GDM1 (cell line): ENCODE results near the gene EXOC1.
"Not testable (repeated sequence)": the region's sequence is repeated elsewhere in the genome, so short reads cannot be mapped to it uniquely, and the experiment has no call there.

Experiments
- DNase-seq: peaks from one replicate; lab custom pipeline; 2025; lab: John Stamatoyannopoulos, UW

The EXOC1 gene

GRCh38 chr4:55907469-55907868 lies 54.0 kb downstream of the EXOC1 start:
- DNase-seq = no peak

- no peak for DNase-seq
These were observed 56.7 kb downstream of the EXOC1 start for GRCh38 chr4:55910140-55910539.

- no peak for DNase-seq
These were observed 58.8 kb downstream of the EXOC1 start for GRCh38 chr4:55912249-55912648.

- DNase-seq = no peak
These were observed 67.1 kb downstream of the EXOC1 start for GRCh38 chr4:55920571-55920970.

GRCh38 chr4:55921093-55921492 lies 67.6 kb downstream of the EXOC1 start:
- no peak for DNase-seq

GRCh38 chr4:55925241-55925640 lies 71.8 kb downstream of the EXOC1 start:
- no peak for DNase-seq

GRCh38 chr4:55926610-55927009 lies 73.2 kb downstream of the EXOC1 start:
- no peak for DNase-seq

GRCh38 chr4:55927803-55928437 lies 74.5 kb downstream of the EXOC1 start:
- DNase-seq = no peak

GRCh38 chr4:55928846-55929245 lies 75.4 kb downstream of the EXOC1 start:
- DNase-seq = no peak

GRCh38 chr4:55931043-55931442 lies 77.6 kb downstream of the EXOC1 start:
- DNase-seq = no peak

- DNase-seq = no peak
These were observed 78.4 kb downstream of the EXOC1 start for GRCh38 chr4:55931833-55932232.

GRCh38 chr4:55932511-55932910 lies 79.1 kb downstream of the EXOC1 start:
- no peak for DNase-seq

GRCh38 chr4:55933611-55934010 lies 80.2 kb downstream of the EXOC1 start:
- DNase-seq = no peak

- DNase-seq = not testable (repeated sequence)
These were observed 82.5 kb downstream of the EXOC1 start for GRCh38 chr4:55935907-55936306.

- no peak for DNase-seq
These were observed 85.0 kb downstream of the EXOC1 start for GRCh38 chr4:55938481-55938880.

GRCh38 chr4:55939421-55939820 lies 86.0 kb downstream of the EXOC1 start:
- DNase-seq = no peak

- DNase-seq = no peak
These were observed 88.5 kb downstream of the EXOC1 start for GRCh38 chr4:55941881-55942396.

- DNase-seq = peak; percentile 23
These were observed 93.9 kb downstream of the EXOC1 start for GRCh38 chr4:55947254-55947882.

GRCh38 chr4:55947912-55948725 lies 94.7 kb downstream of the EXOC1 start:
- no peak for DNase-seq

- DNase-seq = peak; percentile 94
These were observed 95.5 kb downstream of the EXOC1 start, which contains the start of gene CEP135 for GRCh38 chr4:55948726-55949481. Gene CEP135 (plus strand): TSS chr4:55948945. CDS start chr4:55952131, 3,186 bp downstream.

GRCh38 chr4:55949482-55949802 lies 96.0 kb downstream of the EXOC1 start:
- no peak for DNase-seq
